ENCODE measurements around the gene SLC25A6.

The SLC25A6 gene

GRCh38 chrX:1421433-1422134 lies 29.7 kb upstream of the SLC25A6 start:
- Histone ChIP-seq H2BK5ac (ENCODE audit: low read depth, low read length, poor library complexity, severe bottlenecking) (no peak overlapping the region), H4K91ac (ENCODE audit: low read length) (no peak overlapping the region), H3K9ac (ENCODE audit: low read length) (no peak overlapping the region), H2BK12ac (ENCODE audit: low read length in 2 of 2) (no peak overlapping the region), H3K4me2 (ENCODE audit: low read length, poor library complexity, severe bottlenecking) (no peak overlapping the region), H3K36me3 (ENCODE audit: control insufficient read depth in 1 of 2, insufficient read depth in 2 of 2, low read depth in 1 of 2, low read length in 2 of 2) (peaks cover 72 to 86% of the 10 kb centered on the region in 2 experiments), H2AK5ac (ENCODE audit: low read length, severe bottlenecking) (no peak overlapping the region), H4K8ac (ENCODE audit: low read length) (no peak overlapping the region), H3K14ac (ENCODE audit: low read length in 2 of 2) (no peak overlapping the region), H3K23ac (ENCODE audit: low read length in 2 of 2) (no peak overlapping the region), H3K4me1 (ENCODE audit: control insufficient read depth, insufficient read depth, low read depth, low read length) (no peaks in the 10 kb centered on the region), H3K18ac (ENCODE audit: low read depth in 1 of 2, low read length in 2 of 2) (no peak overlapping the region), H3K27ac (ENCODE audit: low read length, poor library complexity, severe bottlenecking) (no peak overlapping the region), H3K4me3 (ENCODE audit: insufficient read depth in 1 of 2, low read depth in 1 of 2, low read length in 2 of 2) (no peak overlapping the region), H3K9me3 (ENCODE audit: control insufficient read depth, low read length) (peaks cover 23% of the 10 kb centered on the region), H2BK15ac (ENCODE audit: low read depth, poor library complexity, severe bottlenecking) (no peak overlapping the region), H3K79me1 (replicated peaks; ENCODE audit: low read length, poor library complexity, severe bottlenecking) (no peaks in the 10 kb centered on the region), H3K27me3 (ENCODE audit: control insufficient read depth in 1 of 2, insufficient read depth in 1 of 2, low read length in 2 of 2) (no peaks in the 10 kb centered on the region), H2AFZ (ENCODE audit: low read depth, low read length) (no peak overlapping the region), H2BK120ac (ENCODE audit: low read depth, low read length) (no peak overlapping the region), H3K4ac (ENCODE audit: low read depth in 1 of 2, low read length in 2 of 2) (no peak overlapping the region)
- DNase-seq: no peak
- WGBS: over 99% methylated on average over 16 of the region's 19 CpGs

GRCh38 chrX:1420371-1420770 lies 28.5 kb upstream of the SLC25A6 start:
- H2BK120ac ChIP-seq (ENCODE audit: low read depth, low read length): no peak overlapping the region
- H2AFZ ChIP-seq (ENCODE audit: low read depth, low read length): no peak overlapping the region
- no peak overlapping the region for H3K9ac ChIP-seq (ENCODE audit: low read length)
- no peak overlapping the region for H3K4me2 ChIP-seq (ENCODE audit: low read length, poor library complexity, severe bottlenecking)
- H3K18ac ChIP-seq (ENCODE audit: low read depth in 1 of 2, low read length in 2 of 2): no peak overlapping the region
- no peak overlapping the region for H3K4ac ChIP-seq (ENCODE audit: low read depth in 1 of 2, low read length in 2 of 2)
- H3K9me3 ChIP-seq (ENCODE audit: control insufficient read depth, low read length): peaks cover 23% of the 10 kb centered on the region
- no peak overlapping the region for H3K23ac ChIP-seq (ENCODE audit: low read length in 2 of 2)
- H3K36me3 ChIP-seq (ENCODE audit: control insufficient read depth in 1 of 2, insufficient read depth in 2 of 2, low read depth in 1 of 2, low read length in 2 of 2): peaks cover 75 to 86% of the 10 kb centered on the region in 2 experiments
- H2AK5ac ChIP-seq (ENCODE audit: low read length, severe bottlenecking): no peak overlapping the region
- peaks cover 3% of the 10 kb centered on the region for H3K4me1 ChIP-seq (ENCODE audit: control insufficient read depth, insufficient read depth, low read depth, low read length)
- H3K27me3 ChIP-seq (ENCODE audit: control insufficient read depth in 1 of 2, insufficient read depth in 1 of 2, low read length in 2 of 2): no peaks in the 10 kb centered on the region
- H3K79me1 ChIP-seq (replicated peaks; ENCODE audit: low read length, poor library complexity, severe bottlenecking): no peaks in the 10 kb centered on the region
- peak overlapping the region in 1 of 2 experiments; percentile 27 for H3K4me3 ChIP-seq (ENCODE audit: insufficient read depth in 1 of 2, low read depth in 1 of 2, low read length in 2 of 2)
- 92% methylated on average over 13 of the region's 14 CpGs for WGBS
- peak overlapping the region in 1 of 2 experiments; percentile 31 for H2BK12ac ChIP-seq (ENCODE audit: low read length in 2 of 2)
- no peak overlapping the region for H2BK15ac ChIP-seq (ENCODE audit: low read depth, poor library complexity, severe bottlenecking)
- DNase-seq: no peak
- no peak overlapping the region for H3K14ac ChIP-seq (ENCODE audit: low read length in 2 of 2)
- H3K27ac ChIP-seq (ENCODE audit: low read length, poor library complexity, severe bottlenecking): no peak overlapping the region
- no peak overlapping the region for H4K8ac ChIP-seq (ENCODE audit: low read length)
- H4K91ac ChIP-seq (ENCODE audit: low read length): no peak overlapping the region
- no peak overlapping the region for H2BK5ac ChIP-seq (ENCODE audit: low read depth, low read length, poor library complexity, severe bottlenecking)

GRCh38 chrX:1419545-1420355 lies 27.8 kb upstream of the SLC25A6 start:
- no peak for DNase-seq
- H2BK5ac ChIP-seq (ENCODE audit: low read depth, low read length, poor library complexity, severe bottlenecking): no peak overlapping the region
- H3K36me3 ChIP-seq (ENCODE audit: control insufficient read depth in 1 of 2, insufficient read depth in 2 of 2, low read depth in 1 of 2, low read length in 2 of 2): peaks cover 71 to 80% of the 10 kb centered on the region in 2 experiments
- H4K8ac ChIP-seq (ENCODE audit: low read length): no peak overlapping the region
- H3K79me1 ChIP-seq (replicated peaks; ENCODE audit: low read length, poor library complexity, severe bottlenecking): no peaks in the 10 kb centered on the region
- no peak overlapping the region for H4K91ac ChIP-seq (ENCODE audit: low read length)
- no peak overlapping the region for H2BK12ac ChIP-seq (ENCODE audit: low read length in 2 of 2)
- no peak overlapping the region for H3K4me3 ChIP-seq (ENCODE audit: insufficient read depth in 1 of 2, low read depth in 1 of 2, low read length in 2 of 2)
- no peak overlapping the region for H3K27ac ChIP-seq (ENCODE audit: low read length, poor library complexity, severe bottlenecking)
- H3K14ac ChIP-seq (ENCODE audit: low read length in 2 of 2): no peak overlapping the region
- H3K27me3 ChIP-seq (ENCODE audit: control insufficient read depth in 1 of 2, insufficient read depth in 1 of 2, low read length in 2 of 2): no peaks in the 10 kb centered on the region
- no peak overlapping the region for H2AK5ac ChIP-seq (ENCODE audit: low read length, severe bottlenecking)
- peaks cover 23% of the 10 kb centered on the region for H3K9me3 ChIP-seq (ENCODE audit: control insufficient read depth, low read length)
- no peak overlapping the region for H3K9ac ChIP-seq (ENCODE audit: low read length)
- 89% methylated on average over 19 of the region's 19 CpGs for WGBS
- H3K18ac ChIP-seq (ENCODE audit: low read depth in 1 of 2, low read length in 2 of 2): no peak overlapping the region
- no peak overlapping the region for H2BK120ac ChIP-seq (ENCODE audit: low read depth, low read length)
- no peak overlapping the region for H2BK15ac ChIP-seq (ENCODE audit: low read depth, poor library complexity, severe bottlenecking)
- no peak overlapping the region for H3K4me2 ChIP-seq (ENCODE audit: low read length, poor library complexity, severe bottlenecking)
- no peak overlapping the region for H2AFZ ChIP-seq (ENCODE audit: low read depth, low read length)
- H3K4ac ChIP-seq (ENCODE audit: low read depth in 1 of 2, low read length in 2 of 2): no peak overlapping the region
- H3K23ac ChIP-seq (ENCODE audit: low read length in 2 of 2): no peak overlapping the region
- H3K4me1 ChIP-seq (ENCODE audit: control insufficient read depth, insufficient read depth, low read depth, low read length): peaks cover 3% of the 10 kb centered on the region

GRCh38 chrX:1418901-1419544 lies 27.1 kb upstream of the SLC25A6 start:
- Histone ChIP-seq H3K4me2 (ENCODE audit: low read length, poor library complexity, severe bottlenecking) (no peak overlapping the region), H2BK12ac (ENCODE audit: low read length in 2 of 2) (no peak overlapping the region), H2BK15ac (ENCODE audit: low read depth, poor library complexity, severe bottlenecking) (no peak overlapping the region), H2AK5ac (ENCODE audit: low read length, severe bottlenecking) (no peak overlapping the region), H3K27me3 (ENCODE audit: control insufficient read depth in 1 of 2, insufficient read depth in 1 of 2, low read length in 2 of 2) (no peaks in the 10 kb centered on the region), H2AFZ (ENCODE audit: low read depth, low read length) (no peak overlapping the region), H4K8ac (ENCODE audit: low read length) (no peak overlapping the region), H3K9ac (ENCODE audit: low read length) (no peak overlapping the region), H3K23ac (ENCODE audit: low read length in 2 of 2) (no peak overlapping the region), H4K91ac (ENCODE audit: low read length) (no peak overlapping the region), H2BK5ac (ENCODE audit: low read depth, low read length, poor library complexity, severe bottlenecking) (no peak overlapping the region), H3K9me3 (ENCODE audit: control insufficient read depth, low read length) (peaks cover 23% of the 10 kb centered on the region), H3K18ac (ENCODE audit: low read depth in 1 of 2, low read length in 2 of 2) (no peak overlapping the region), H3K4me1 (ENCODE audit: control insufficient read depth, insufficient read depth, low read depth, low read length) (peaks cover 3% of the 10 kb centered on the region), H3K27ac (ENCODE audit: low read length, poor library complexity, severe bottlenecking) (no peak overlapping the region), H2BK120ac (ENCODE audit: low read depth, low read length) (no peak overlapping the region), H3K4me3 (ENCODE audit: insufficient read depth in 1 of 2, low read depth in 1 of 2, low read length in 2 of 2) (no peak overlapping the region), H3K4ac (ENCODE audit: low read depth in 1 of 2, low read length in 2 of 2) (no peak overlapping the region), H3K36me3 (ENCODE audit: control insufficient read depth in 1 of 2, insufficient read depth in 2 of 2, low read depth in 1 of 2, low read length in 2 of 2) (peaks cover 72 to 86% of the 10 kb centered on the region in 2 experiments), H3K79me1 (replicated peaks; ENCODE audit: low read length, poor library complexity, severe bottlenecking) (no peaks in the 10 kb centered on the region), H3K14ac (ENCODE audit: low read length in 2 of 2) (no peak overlapping the region)
- DNase-seq: no peak
- WGBS: 94% methylated on average over 29 of the region's 29 CpGs
